Activated T-helper 1 cell treated with anti-CD3 and anti-CD28 coated beads, Interleukin-12 subunit alpha, Interleukin-12 subunit beta, Interleukin-2, Interleukin-4 antibody, amounts not matched to agents 30 ng/mL and 10 ng/mL and 1 ng/mL, durations not matched to agents 14 hours and 24 hours and 36 hours (primary cell): Measurements from ENCODE around the gene PLCXD1. TPM values are rescaled to one million over a fixed set of nuclear protein-coding genes. Genes with fewer than 3 reads are reported as not detected.

Source experiments
- DNase-seq: peaks from one replicate; pipeline ENCODE4 v3.0.0; 2021; ENCODE audit warnings: low spot score
- H3K27ac Mint-ChIP-seq: one replicate; pipeline ENCODE4 v1.8.0; 2021; ENCODE audit warnings: mild to moderate bottlenecking, mixed read lengths
- H3K27me3 Mint-ChIP-seq: one replicate; pipeline ENCODE4 v1.8.0; 2022; ENCODE audit warnings: mild to moderate bottlenecking, moderate library complexity, mixed read lengths; ENCODE audit not compliant: insufficient read depth
- H3K36me3 Mint-ChIP-seq: one replicate; pipeline ENCODE4 v1.8.0; 2021; ENCODE audit warnings: low read depth, mixed read lengths
- H3K4me1 Mint-ChIP-seq: one replicate; pipeline ENCODE4 v1.8.0; 2021; ENCODE audit warnings: low read depth, mixed read lengths
- H3K4me3 Mint-ChIP-seq: one replicate; pipeline ENCODE4 v1.8.0; 2021; ENCODE audit warnings: mild to moderate bottlenecking, moderate library complexity, mixed read lengths
- H3K9me3 Mint-ChIP-seq: one replicate; pipeline ENCODE4 v1.8.0; 2021; ENCODE audit warnings: mixed read lengths
- intact Hi-C: fragments of 100-400 bp; cut with micrococcal nuclease; formaldehyde crosslinking; loops from one replicate; pipeline ENCODE4 v1.15.1; 2024
- total RNA-seq: library from RNA; stranded (reverse); gene quantifications from 2 replicates; pipeline ENCODE4 v1.2.3, GENCODE V29; 2022

PLCXD1 gene
- total RNA-seq, 1 donor from 2014 or later, result 55.0 TPM

- DNase-seq, result no peak
- Mint-ChIP-seq H3K27ac (no peak overlapping the region), H3K4me1 (no peaks in the 10 kb centered on the region), H3K4me3 (no peak overlapping the region), H3K36me3 (peaks cover 13% of the 10 kb centered on the region), H3K9me3 (no peaks in the 10 kb centered on the region), H3K27me3 (no peaks in the 10 kb centered on the region)
- intact Hi-C loops, result no loop called here
Measured at GRCh38 chrX:332916-333610, 51.9 kb downstream of the PLCXD1 start.

- H3K27me3 Mint-ChIP-seq, result no peaks in the 10 kb centered on the region
- H3K4me1 Mint-ChIP-seq, result no peaks in the 10 kb centered on the region
- no peak overlapping the region for H3K27ac Mint-ChIP-seq
- intact Hi-C loops, result no loop called here
- no peak overlapping the region for H3K4me3 Mint-ChIP-seq
- H3K9me3 Mint-ChIP-seq, result no peaks in the 10 kb centered on the region
- DNase-seq, result no peak
- peaks cover 17% of the 10 kb centered on the region for H3K36me3 Mint-ChIP-seq
Measured at GRCh38 chrX:333611-334311, 52.6 kb downstream of the PLCXD1 start.

GRCh38 chrX:334331-334891 lies 53.2 kb downstream of the PLCXD1 start:
- H3K9me3 Mint-ChIP-seq, result no peaks in the 10 kb centered on the region
- intact Hi-C loops, result no loop called here

GRCh38 chrX:334971-335757 lies 54.0 kb downstream of the PLCXD1 start:
- no peaks in the 10 kb centered on the region for H3K9me3 Mint-ChIP-seq
- DNase-seq, result no peak
- no peaks in the 10 kb centered on the region for H3K27me3 Mint-ChIP-seq
- intact Hi-C loops, result no loop called here
- H3K36me3 Mint-ChIP-seq, result peaks cover 18% of the 10 kb centered on the region
- H3K4me3 Mint-ChIP-seq, result no peak overlapping the region
- no peak overlapping the region for H3K27ac Mint-ChIP-seq
- H3K4me1 Mint-ChIP-seq, result no peaks in the 10 kb centered on the region

More at GRCh38 chrX:334331-334891, 53.2 kb downstream of the PLCXD1 start:
- DNase-seq, result no peak
- Mint-ChIP-seq H3K4me3 (no peak overlapping the region), H3K4me1 (no peaks in the 10 kb centered on the region), H3K27ac (no peak overlapping the region), H3K36me3 (peaks cover 18% of the 10 kb centered on the region), H3K27me3 (no peaks in the 10 kb centered on the region)

- Mint-ChIP-seq H3K27ac (no peak overlapping the region), H3K4me3 (no peak overlapping the region), H3K4me1 (no peaks in the 10 kb centered on the region), H3K27me3 (no peaks in the 10 kb centered on the region), H3K9me3 (no peaks in the 10 kb centered on the region), H3K36me3 (peaks cover 20% of the 10 kb centered on the region)
- no peak for DNase-seq
- intact Hi-C loops, result no loop called here
Measured at GRCh38 chrX:335758-336155, 54.6 kb downstream of the PLCXD1 start.

- Mint-ChIP-seq H3K9me3 (no peaks in the 10 kb centered on the region), H3K27ac (peak overlapping the region; percentile 36), H3K4me1 (no peaks in the 10 kb centered on the region), H3K4me3 (no peak overlapping the region), H3K27me3 (no peaks in the 10 kb centered on the region), H3K36me3 (peaks cover 21% of the 10 kb centered on the region)
- intact Hi-C loops, result no loop called here
- DNase-seq, result no peak
Measured at GRCh38 chrX:336227-336626, 55.0 kb downstream of the PLCXD1 start.

GRCh38 chrX:337331-337831 lies 56.2 kb downstream of the PLCXD1 start:
- no peak for DNase-seq
- Mint-ChIP-seq H3K4me3 (no peak overlapping the region), H3K27me3 (no peaks in the 10 kb centered on the region), H3K36me3 (peaks cover 24% of the 10 kb centered on the region), H3K4me1 (no peaks in the 10 kb centered on the region), H3K9me3 (peaks cover 3% of the 10 kb centered on the region), H3K27ac (no peak overlapping the region)
- intact Hi-C loops, result no loop called here

- intact Hi-C loops, result no loop called here
- peaks cover 3% of the 10 kb centered on the region for H3K9me3 Mint-ChIP-seq
- no peak for DNase-seq
- no peak overlapping the region for H3K4me3 Mint-ChIP-seq
- no peak overlapping the region for H3K27ac Mint-ChIP-seq
- peaks cover 24% of the 10 kb centered on the region for H3K36me3 Mint-ChIP-seq
- H3K4me1 Mint-ChIP-seq, result no peaks in the 10 kb centered on the region
- H3K27me3 Mint-ChIP-seq, result no peaks in the 10 kb centered on the region
Measured at GRCh38 chrX:338281-338835, 57.2 kb downstream of the PLCXD1 start.

- no peak for DNase-seq
- Mint-ChIP-seq H3K36me3 (peaks cover 24% of the 10 kb centered on the region), H3K27me3 (no peaks in the 10 kb centered on the region), H3K4me1 (no peaks in the 10 kb centered on the region), H3K27ac (no peak overlapping the region), H3K4me3 (no peak overlapping the region), H3K9me3 (peaks cover 3% of the 10 kb centered on the region)
- intact Hi-C loops, result no loop called here
Measured at GRCh38 chrX:338836-339400, 57.7 kb downstream of the PLCXD1 start.

GRCh38 chrX:340121-340520 lies 58.9 kb downstream of the PLCXD1 start:
- H3K36me3 Mint-ChIP-seq, result peaks cover 24% of the 10 kb centered on the region

DNA sequence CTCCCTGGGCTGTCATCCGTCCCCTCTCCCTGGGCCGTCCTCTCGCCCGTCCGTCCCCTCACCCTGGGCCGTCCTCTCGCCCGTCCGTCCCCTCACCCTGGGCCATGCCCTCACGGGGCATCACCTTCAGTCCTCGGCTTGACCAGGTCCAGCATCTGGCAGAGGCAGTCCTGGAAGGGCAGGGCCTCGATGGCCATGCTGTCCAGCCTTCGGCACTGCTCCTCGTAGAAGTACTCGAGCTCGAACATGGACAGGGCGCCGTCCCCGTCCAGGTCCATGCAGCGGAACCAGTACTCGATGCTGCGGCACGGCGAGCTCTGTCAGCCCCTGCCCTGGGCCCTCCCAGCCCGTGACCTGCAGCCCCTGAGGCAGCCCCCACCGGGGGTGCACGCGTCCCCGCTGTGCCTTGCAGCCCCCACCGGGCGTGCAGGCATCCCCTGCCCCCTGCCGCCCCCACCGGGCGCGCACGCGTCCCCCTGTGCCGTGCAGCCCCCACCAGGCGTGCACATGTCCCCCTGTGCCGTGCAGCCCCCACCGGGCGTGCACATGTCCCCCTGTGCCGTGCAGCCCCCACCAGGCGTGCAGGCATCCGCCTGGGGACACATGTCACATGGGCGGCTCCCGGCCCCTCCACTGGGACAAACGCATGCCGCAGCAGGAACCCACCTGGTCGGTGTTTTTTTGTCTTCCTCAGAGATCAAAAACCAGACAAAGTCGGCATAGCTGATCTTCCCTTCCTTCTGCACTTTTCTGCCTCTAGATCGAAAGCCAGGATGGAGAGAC lies 59.7 kb downstream of the PLCXD1 start:
- H3K9me3 Mint-ChIP-seq, result peaks cover 3% of the 10 kb centered on the region
- no peaks in the 10 kb centered on the region for H3K4me1 Mint-ChIP-seq
- no peak for DNase-seq
- no peaks in the 10 kb centered on the region for H3K27me3 Mint-ChIP-seq
- H3K27ac Mint-ChIP-seq, result no peak overlapping the region
- peaks cover 24% of the 10 kb centered on the region for H3K36me3 Mint-ChIP-seq
- intact Hi-C loops, result no loop called here
- no peak overlapping the region for H3K4me3 Mint-ChIP-seq

More at GRCh38 chrX:340121-340520, 58.9 kb downstream of the PLCXD1 start:
- Mint-ChIP-seq H3K27me3 (no peaks in the 10 kb centered on the region), H3K9me3 (peaks cover 3% of the 10 kb centered on the region), H3K27ac (no peak overlapping the region), H3K4me1 (no peaks in the 10 kb centered on the region), H3K4me3 (no peak overlapping the region)
- DNase-seq, result no peak
- intact Hi-C loops, result no loop called here
